Lower leg skin (tissue), 4 donors: ENCODE data around the gene NTM. TPM values are rescaled to one million over a fixed set of nuclear protein-coding genes. Genes with fewer than 3 reads are reported as not detected.

Experiments used
- DNase-seq, 2 donors: peaks; one replicate each; pipeline ENCODE4 v3.0.0-alpha.2; 2019; ENCODE audit warnings: low spot score in 2 of 2
- H3K4me3 ChIP-seq: fragments of 200-600 bp; sonication (generic); 2 replicates; pipeline ENCODE4 v1.5.1; 2017; ENCODE audit warnings: mild to moderate bottlenecking, low read depth; ENCODE audit not compliant: poor library complexity, severe bottlenecking
- POLR2A ChIP-seq, 2 donors: fragments of 450-650 bp; IDR thresholded peaks; one replicate each; pipeline ENCODE4 v1.6.1; 2016 to 2017; ENCODE audit warnings: antibody characterized with exemption in 2 of 2, mild to moderate bottlenecking in 1 of 2, moderate library complexity in 1 of 2
- WGBS, 2 donors: methylation state at CpG; one replicate each; pipeline ENCODE4 v1.1.5; 2018; 5-methylcytosine and 5-hydroxymethylcytosine counted together
- intact Hi-C: fragments of 100-400 bp; cut with DNase I; formaldehyde crosslinking; loops from one replicate; pipeline ENCODE4 v1.15.0; 2023; ENCODE audit warnings: low total_unique reads
- total RNA-seq, 4 donors: library from RNA; depleted of rRNA; stranded (reverse); fragments of >200 nt; gene quantifications; one replicate each; pipeline ENCODE4 v1.1.0, GENCODE V29; 2016
- TF ChIP-seq, protein P1 (sequence below), 3 donors: fragments of 450-650 bp; IDR thresholded peaks; one replicate each; pipeline ENCODE4 v1.5.1; 2016; ENCODE audit warnings: antibody characterized with exemption in 3 of 3, mild to moderate bottlenecking in 3 of 3, moderate library complexity in 2 of 3

NTM gene
- total RNA-seq, 4 donors from 2014 or later = 2.8 to 5.7 (median 4.9) TPM

DNA sequence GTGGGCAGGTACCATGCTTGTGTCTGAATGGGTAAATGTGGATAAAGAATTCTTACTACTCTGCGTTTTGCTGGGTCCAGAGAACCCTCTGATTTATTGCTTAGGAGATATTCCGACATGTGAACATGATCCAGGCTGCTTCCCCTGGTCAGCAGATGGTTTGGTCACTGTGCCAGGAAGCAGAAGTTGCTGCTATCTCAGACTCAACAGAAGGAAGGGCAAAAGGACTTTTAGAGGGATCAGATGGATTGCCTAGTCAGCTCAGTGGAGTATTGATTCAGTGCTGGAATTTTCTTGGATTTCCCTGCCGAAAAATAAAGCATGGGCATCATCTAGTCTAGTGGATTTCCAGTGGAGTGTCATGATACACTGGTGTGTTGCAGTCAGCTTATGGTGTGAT is 440.1 kb downstream of the NTM start:
- WGBS, 2 donors = 29 to 30% methylated on average over 3 of the region's 3 CpGs
- no peak overlapping the region for H3K4me3 ChIP-seq
- intact Hi-C loops = no loop called here
- no peak for DNase-seq
- TF ChIP-seq, protein P1, sequence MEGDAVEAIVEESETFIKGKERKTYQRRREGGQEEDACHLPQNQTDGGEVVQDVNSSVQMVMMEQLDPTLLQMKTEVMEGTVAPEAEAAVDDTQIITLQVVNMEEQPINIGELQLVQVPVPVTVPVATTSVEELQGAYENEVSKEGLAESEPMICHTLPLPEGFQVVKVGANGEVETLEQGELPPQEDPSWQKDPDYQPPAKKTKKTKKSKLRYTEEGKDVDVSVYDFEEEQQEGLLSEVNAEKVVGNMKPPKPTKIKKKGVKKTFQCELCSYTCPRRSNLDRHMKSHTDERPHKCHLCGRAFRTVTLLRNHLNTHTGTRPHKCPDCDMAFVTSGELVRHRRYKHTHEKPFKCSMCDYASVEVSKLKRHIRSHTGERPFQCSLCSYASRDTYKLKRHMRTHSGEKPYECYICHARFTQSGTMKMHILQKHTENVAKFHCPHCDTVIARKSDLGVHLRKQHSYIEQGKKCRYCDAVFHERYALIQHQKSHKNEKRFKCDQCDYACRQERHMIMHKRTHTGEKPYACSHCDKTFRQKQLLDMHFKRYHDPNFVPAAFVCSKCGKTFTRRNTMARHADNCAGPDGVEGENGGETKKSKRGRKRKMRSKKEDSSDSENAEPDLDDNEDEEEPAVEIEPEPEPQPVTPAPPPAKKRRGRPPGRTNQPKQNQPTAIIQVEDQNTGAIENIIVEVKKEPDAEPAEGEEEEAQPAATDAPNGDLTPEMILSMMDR (IDR thresholded peaks at IDR 0.05) = no peak
- TF ChIP-seq POLR2A (IDR thresholded peaks at IDR 0.05) = no peak

DNA sequence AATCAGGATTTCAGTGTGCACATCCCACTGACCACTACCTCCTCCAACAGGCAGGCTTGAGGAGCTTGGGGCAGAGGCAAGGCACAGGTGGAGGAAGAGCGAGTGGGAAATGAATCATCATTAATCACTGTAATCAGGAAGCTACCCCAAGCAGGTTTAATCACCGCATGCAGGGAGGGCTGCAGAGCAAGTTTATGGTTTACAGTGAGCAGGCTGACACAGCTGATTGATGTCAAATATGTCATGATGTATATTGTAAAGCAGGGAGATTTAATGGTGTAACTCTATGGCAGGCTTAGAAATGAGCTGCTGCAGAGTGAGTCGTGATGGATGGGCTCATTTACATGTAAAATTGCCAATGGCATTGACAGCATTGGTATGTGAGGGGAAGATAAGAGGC is 441.0 kb downstream of the NTM start:
- 31 to 42% methylated on average over 3 of the region's 3 CpGs for WGBS, 2 donors
- H3K4me3 ChIP-seq = no peak overlapping the region
- TF ChIP-seq, protein P1 (IDR thresholded peaks at IDR 0.05) = no peak
- no peak for TF ChIP-seq POLR2A (IDR thresholded peaks at IDR 0.05)
- DNase-seq = no peak
- intact Hi-C loops = no loop called here

DNA sequence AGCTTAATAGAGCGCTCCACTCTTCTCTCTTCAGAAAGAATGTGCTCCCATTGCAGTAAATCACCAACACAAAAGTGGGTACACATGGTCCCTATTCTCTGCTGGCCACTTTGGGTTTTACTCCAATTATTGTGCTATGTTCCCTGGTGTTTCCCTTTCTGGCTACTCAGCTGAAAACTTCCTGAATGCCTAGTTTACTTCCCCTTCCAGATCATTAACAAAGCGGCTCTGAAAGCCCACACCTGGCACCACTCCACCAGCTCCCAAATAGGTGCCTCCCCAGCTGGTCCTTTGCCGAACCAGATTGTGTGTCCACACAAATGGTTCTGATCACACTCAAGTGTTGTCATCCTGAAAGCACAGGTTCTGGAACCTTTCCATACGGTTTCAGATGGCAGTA is 443.7 kb downstream of the NTM start:
- 60 to 61% methylated on average over 4 of the region's 4 CpGs for WGBS, 2 donors
- TF ChIP-seq, protein P1 (IDR thresholded peaks at IDR 0.05) = no peak
- TF ChIP-seq POLR2A (IDR thresholded peaks at IDR 0.05) = no peak
- no peak overlapping the region for H3K4me3 ChIP-seq
- intact Hi-C loops = no loop called here
- DNase-seq = no peak

DNA sequence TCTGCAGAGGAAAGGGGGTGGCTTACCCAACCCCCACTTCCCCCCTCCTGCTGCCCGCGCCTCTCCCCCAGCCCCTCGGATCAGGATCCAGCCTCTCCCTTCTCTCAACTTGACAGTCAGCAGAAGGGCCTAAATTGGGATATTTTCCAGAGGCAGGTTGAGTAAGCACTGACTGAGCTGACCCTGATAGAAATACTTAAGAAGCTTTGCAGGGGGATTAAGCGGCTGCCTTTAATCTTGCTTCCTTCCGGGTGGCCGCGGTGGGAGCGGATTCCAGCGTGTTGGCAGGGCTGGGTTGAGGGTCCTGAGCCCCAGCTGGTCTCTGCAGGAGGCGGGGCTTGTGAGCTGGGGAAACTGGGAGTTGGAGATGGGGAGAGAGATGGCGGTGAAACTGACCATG is 445.2 kb downstream of the NTM start:
- DNase-seq = no peak
- H3K4me3 ChIP-seq = no peak overlapping the region
- intact Hi-C loops = no loop called here
- TF ChIP-seq POLR2A (IDR thresholded peaks at IDR 0.05) = no peak
- 47 to 53% methylated on average over 11 of the region's 11 CpGs for WGBS, 2 donors

DNA sequence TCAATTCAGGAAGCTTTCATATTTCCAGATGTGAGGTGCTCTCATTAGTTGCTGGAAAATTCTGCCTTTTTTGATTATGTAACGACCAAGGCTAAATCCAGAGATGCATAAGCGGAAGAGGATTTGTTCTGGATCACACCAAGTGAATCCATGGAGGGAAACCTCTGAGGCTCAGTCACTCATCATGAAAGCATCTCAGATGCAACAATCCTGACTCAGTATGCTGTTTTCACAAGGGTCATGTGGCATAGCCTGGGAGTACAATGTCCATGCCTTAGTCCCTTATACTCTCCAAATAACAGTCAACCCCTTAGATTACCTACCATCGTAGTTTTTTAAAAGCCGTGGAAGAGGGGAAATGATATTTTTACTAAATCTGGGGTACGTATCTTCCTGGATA is 445.6 kb downstream of the NTM start:
- no peak overlapping the region for H3K4me3 ChIP-seq
- TF ChIP-seq, protein P1 (IDR thresholded peaks at IDR 0.05) = no peak
- no peak for TF ChIP-seq POLR2A (IDR thresholded peaks at IDR 0.05)
- 83 to 88% methylated on average over 5 of the region's 5 CpGs for WGBS, 2 donors
- intact Hi-C loops = no loop called here
- DNase-seq = no peak

DNA sequence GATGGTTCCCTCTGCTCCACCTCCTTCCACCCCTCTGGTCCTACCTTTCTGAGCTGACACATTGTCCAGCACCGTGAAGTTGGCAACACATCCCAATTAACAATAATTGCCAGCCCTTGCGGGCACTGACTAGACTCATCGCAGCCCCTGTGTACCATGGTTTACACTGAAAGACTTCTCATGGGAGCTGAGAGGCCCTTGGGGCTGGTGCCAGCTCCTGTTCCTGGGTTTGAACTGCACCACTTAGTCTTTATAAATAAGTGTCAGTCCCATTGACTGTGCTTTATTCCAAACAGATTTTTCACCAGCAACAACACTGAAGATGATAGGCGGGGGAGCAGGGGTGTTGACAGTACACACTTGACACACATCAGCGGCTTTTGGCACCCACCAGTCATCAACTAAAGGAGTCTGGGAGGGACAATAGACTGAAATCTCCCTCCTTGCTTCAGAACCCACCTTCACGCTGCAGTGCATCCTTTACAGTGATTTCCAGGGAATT is 447.3 kb downstream of the NTM start:
- TF ChIP-seq, protein P1 (IDR thresholded peaks at IDR 0.05) = no peak
- no peak for TF ChIP-seq POLR2A (IDR thresholded peaks at IDR 0.05)
- WGBS, 2 donors = 85 to 89% methylated on average over 6 of the region's 6 CpGs
- no peak overlapping the region for H3K4me3 ChIP-seq
- DNase-seq = no peak
- intact Hi-C loops = no loop called here
